Stimulated activated CD8-positive, alpha-beta memory T cell treated with anti-CD3 and anti-CD28 coated beads, Interleukin-4, amount 100 ng/mL, for 1 hour (primary cell): ENCODE results near the gene IGFL1.
"Not testable (repeated sequence)": the region's sequence is repeated elsewhere in the genome, so short reads cannot be mapped to it uniquely, and the experiment has no call there.

Experiments
- DNase-seq, 2 donors: peaks; one replicate each; pipeline ENCODE4 v3.0.0-alpha.2; 2020; ENCODE audit warnings: low read depth in 2 of 2, low spot score in 1 of 2

Gene IGFL1

GRCh38 chr19:46221981-46222610 is 7.4 kb upstream of the IGFL1 start:
- DNase-seq, result no peak

DNA sequence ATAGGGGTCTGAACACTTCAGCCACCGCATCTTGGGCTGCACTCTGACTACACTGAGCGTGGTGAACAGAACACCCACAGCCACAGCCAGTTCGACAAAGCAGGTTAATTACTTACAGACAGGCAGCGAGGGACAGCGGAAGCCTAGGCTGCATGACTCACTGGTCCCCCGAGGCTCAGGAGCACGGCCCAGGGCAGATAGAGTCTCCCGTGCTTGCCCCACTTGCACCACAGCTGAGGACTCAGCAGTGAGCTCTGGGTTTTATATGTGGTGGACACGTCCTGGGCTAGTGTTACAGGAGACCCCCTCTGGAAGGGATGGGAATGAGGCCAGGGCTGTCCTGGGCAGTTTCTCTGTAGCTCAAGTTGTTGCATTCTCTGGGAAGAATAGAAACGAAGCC is 5.8 kb upstream of the IGFL1 start:
- not testable (repeated sequence) for DNase-seq

DNA sequence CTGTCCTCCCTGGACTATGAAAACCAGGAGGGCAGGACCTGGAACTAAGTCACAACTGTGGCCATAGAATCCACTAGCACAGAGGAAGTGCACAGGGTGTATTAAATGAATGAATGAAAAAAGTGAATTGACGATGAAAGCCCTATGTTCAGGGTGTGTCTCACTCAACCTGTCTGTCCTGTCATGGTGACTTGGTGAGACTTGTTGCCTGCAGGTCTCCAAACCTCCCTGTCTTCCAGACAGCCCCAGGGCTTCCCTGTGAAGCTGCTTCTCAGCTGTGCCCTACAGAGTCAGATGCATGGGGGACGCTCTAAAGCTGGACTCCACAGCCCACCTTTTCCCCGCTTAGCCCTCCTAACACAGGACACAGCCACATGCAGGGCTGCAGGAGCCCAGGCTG is 4.8 kb upstream of the IGFL1 start:
- no peak for DNase-seq

DNA sequence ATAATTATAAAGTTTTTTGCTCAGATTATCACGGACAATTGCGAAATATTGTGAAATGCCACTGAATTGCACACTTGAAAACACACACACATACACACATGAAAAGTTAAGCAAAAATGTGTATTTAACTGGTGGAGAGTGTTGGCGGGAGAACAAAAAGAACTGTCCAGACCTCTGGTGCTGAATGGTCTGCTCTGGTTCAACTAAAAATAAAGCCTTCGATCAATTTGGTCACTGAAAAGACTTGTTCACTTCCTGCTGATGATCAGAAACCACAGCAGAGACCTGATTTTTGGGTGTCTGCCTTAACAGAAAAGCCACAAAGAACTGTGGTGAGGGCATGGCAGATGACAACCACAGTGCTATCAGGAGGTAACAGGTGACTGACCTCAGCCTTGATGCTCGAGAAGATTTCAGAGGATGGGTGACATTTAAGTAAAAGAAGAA is 4.0 kb upstream of the IGFL1 start:
- DNase-seq, result no peak

GRCh38 chr19:46226438-46226973 is 3.0 kb upstream of the IGFL1 start:
- no peak for DNase-seq

DNA sequence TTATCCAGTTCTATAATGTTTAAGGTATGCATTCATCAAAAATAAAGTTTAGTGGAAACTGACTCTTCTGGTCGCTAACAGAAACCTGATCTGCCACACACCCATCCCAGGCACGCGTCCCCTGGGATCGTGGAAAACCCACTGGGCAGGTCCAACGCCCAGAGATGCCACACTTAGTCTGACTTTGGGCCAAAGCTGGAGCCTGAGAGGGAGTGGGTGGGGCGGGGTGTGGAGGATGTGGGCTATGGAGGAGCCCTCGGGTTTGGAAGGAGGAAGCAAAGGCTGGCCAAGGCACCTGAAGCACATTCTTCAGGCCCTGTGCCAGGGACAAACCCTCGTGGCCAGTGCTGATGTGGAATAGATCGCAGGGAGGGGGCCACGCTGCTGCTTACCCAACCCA is 2.5 kb downstream of the IGFL1 start:
- no peak for DNase-seq

DNA sequence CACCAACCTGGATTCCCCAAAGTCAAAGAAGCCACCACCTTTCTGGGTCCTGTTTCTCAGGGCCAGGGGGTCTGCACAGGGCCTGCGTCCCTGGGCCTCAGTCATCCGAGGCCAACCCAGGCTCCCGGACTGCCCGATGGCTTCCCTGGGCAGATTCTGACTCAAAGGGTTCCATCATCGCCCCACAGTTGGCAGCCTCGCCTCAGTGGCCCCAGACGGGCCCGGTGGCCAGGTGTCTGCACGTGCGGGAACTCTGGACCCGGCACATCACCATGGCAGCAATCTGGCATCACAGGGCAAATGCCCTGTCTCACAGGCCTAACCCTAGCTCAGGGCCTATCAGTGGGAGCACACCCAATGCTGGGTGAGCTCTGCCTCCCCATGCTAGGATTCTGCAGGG is 2.9 kb downstream of the IGFL1 start:
- no peak for DNase-seq

GRCh38 chr19:46232938-46233621 is 3.5 kb downstream of the IGFL1 start:
- DNase-seq, result no peak

GRCh38 chr19:46233871-46234270 is 4.3 kb downstream of the IGFL1 start:
- not testable (repeated sequence) for DNase-seq

- DNase-seq, result not testable (repeated sequence)
These were observed 8.6 kb downstream of the IGFL1 start for GRCh38 chr19:46238141-46238540.

GRCh38 chr19:46239193-46240024 is 9.9 kb downstream of the IGFL1 start:
- DNase-seq, result no peak

- DNase-seq, result no peak
These were observed 11.2 kb downstream of the IGFL1 start for GRCh38 chr19:46240693-46241092.

DNA sequence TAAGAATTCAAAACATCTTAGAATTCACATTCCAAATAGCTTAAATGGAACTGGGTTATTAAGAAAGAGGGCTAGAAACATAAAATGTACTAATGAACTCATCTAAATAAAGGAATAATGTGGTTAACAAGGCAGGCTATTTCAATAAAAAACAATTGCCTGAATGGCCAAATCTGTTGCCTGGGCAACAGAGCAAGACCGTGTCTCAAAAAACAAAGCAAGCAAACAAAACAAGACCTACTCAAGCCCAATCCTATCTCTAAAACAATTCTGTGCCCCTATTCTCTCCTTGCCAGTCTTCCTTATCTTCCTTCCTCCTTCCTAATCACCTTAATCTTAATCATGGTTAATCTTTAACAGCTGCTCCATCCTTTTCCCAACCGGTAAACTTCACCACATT is 12.1 kb downstream of the IGFL1 start:
- no peak for DNase-seq

DNA sequence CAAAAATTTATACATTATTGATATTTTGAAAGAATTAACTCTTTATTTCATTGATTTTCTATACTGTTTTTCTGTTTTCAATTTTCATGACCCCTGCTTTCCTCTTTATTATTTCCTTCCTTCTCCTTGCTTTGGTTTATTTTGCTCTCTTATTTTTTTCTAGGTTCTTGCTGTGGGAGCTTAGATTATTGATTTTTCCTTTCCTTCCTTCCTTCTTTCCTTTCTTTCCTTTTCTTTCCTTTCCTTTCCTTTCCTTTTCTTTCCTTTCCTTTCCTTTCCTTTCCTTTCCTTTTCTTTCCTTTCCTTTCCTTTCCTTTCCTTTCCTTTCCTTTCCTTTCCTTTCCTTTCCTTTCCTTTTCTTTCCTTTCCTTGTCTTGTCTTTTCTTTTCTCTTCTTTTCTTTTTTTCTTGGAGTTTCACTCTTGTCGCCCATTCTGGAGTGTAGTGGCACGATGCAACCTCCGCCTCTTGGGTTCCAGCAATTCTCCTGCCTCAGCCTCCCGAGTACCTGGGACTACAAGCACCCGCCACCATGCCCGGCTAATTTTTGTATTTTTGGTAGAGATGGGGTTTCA is 13.6 kb downstream of the IGFL1 start:
- not testable (repeated sequence) for DNase-seq

DNA sequence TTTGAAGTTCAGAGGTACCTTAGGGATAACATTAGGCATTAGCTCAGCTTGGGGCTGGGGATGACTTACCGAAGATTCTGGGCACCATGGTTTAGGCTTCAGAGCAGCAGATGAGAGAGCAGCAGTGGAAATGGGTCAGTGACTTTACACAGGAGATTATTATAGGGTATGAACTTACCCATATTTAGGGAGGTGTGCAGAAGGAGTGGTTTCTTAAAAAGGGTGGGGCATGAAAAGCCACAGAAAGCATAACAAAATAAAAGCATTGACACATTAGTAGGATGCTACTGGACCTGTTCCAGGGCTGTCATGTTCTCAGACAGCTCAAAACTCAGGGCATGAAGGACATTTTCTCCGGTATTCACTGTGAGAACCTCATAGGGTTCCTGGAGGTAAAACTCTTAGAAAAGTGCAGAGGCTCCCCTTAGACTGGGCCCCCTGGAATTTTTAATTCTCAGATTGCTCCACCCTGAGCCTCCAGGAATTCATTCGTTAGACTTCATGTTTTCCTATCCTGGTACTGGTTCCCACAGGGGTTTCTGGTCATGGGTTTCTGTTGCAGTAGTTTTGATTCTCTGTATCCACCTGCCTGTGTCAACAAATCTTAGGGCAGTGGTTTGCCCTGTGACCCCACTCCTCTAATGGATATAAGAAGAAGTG is 20.7 kb downstream of the IGFL1 start:
- DNase-seq, result no peak

- no peak for DNase-seq
These were observed 21.9 kb downstream of the IGFL1 start for GRCh38 chr19:46251416-46251815.

DNA sequence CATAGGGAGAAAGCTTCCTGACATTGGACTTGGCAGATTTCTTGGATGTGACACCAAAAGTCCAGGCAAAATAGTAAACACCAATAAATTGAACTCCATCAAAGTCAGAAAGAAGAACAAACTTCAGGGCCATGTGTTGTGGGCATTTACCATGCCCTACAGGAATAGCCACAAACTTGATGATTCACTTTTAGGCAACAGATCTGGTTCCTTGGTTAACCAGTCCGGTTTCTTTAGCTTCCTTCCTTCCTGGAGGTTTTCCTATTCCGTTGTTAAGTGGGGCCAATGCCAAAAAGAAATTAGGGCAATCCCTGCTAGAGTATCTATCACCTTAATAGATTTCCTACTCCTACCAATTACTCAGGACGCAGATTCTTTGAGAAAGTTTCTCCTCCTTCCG is 25.2 kb downstream of the IGFL1 start:
- DNase-seq, result no peak

DNA sequence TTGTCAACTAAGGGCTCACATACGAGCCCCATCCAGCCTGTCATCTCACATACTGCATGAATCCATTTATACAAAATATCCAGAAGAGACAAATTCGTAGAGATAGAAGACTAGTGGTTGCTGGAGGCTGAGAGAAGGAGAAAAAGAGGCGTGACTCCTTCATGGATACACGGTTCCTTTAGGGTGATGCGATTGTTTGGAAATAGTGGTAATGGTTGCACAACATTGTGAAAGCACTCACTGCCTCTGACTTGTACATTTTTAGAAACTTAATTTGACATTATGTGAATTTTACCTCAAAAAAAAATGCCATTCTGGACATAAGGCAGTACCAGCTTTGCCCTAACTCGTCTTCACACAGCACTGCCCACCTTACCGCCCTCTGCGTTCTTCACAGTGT is 27.3 kb downstream of the IGFL1 start:
- no peak for DNase-seq

DNA sequence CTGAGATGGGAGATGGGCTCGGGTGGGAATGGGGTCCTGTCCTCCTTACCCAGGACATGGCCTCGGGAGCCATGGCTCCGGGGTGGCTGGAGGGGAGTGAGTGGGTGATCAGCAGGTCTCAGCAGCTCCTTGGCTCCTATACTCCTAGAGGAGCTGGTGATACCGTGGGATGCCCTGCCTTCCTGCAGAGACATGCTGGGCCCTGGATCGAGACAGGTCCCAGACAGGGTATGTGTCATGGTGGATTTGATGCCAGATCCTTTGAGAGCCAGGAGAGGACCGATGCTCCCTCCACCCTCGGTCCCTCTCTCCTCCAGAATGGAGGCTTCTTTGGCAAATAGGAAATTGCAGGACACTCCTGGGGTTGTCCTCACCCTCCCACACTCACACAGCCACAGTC is 32.0 kb downstream of the IGFL1 start:
- DNase-seq, result not testable (repeated sequence)

DNA sequence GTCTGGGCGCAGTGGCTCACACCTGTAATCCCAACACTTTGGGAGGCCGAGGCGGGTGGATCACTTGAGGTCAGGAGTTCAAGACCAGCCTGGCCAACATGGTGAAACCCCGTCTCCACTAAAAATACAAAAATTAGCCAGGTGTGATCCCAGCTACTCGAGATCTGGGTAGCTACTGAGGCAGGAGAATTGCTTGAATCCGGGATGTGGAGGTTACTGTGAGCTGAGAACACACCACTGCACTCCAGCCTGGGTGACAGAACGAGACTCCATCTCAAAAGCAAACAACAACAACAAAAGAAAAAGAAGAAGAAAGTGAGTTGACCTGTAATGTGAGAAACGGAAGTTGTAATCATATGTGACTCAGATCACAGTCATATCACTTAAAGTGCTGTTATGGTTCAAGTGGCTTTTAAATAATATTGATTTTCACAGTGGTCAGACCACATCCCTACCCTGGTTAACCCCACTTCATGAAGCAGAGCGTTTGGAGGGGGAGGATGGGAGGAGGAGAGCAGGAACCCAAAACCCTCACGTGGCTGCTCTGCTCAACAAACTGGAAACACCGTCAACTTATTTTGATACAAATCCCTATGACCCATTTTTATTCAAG is 33.2 kb downstream of the IGFL1 start:
- peak; percentile 15 to 25 for DNase-seq
